ENCODE results near the gene VDR.

- TF ChIP-seq CTCF (IDR thresholded peaks at IDR 0.05) (no peak), POLR2A (IDR thresholded peaks at IDR 0.05) (no peak)
Observed at GRCh38 chr12:47942614-47943225, 37.9 kb upstream of the VDR start.

All from esophagus squamous epithelium (tissue), 4 donors.